Esophagus squamous epithelium (tissue), 5 donors: Measurements from ENCODE around the gene DPYSL5. TPM values are rescaled to one million over a fixed set of nuclear protein-coding genes. Genes with fewer than 3 reads are reported as not detected.

Experiments used
- DNase-seq: peaks from one replicate; lab custom pipeline; 2025; lab: John Stamatoyannopoulos, UW
- H3K27ac ChIP-seq, 4 donors: fragments of 200-600 bp; sonication (generic); one replicate each; pipeline ENCODE4 v1.5.1; 2016 to 2019; ENCODE audit warnings: mild to moderate bottlenecking in 1 of 4
- H3K27me3 ChIP-seq, 4 donors: fragments of 200-600 bp; sonication (generic); 1 replicate in 3 of 4; 2 replicates in 1 of 4; pipeline versions ENCODE4 v1.5.1 to v1.6.0; 2017 to 2021; ENCODE audit warnings: antibody characterized with exemption in 1 of 4
- H3K36me3 ChIP-seq, 3 donors: fragments of 200-600 bp; sonication (generic); one replicate each; pipeline ENCODE4 v1.5.1; 2016 to 2019
- H3K4me1 ChIP-seq, 3 donors: fragments of 200-600 bp; sonication (generic); one replicate each; pipeline ENCODE4 v1.5.1; 2017 to 2019
- H3K4me3 ChIP-seq, 4 donors: fragments of 200-600 bp; sonication (generic); 1 replicate in 3 of 4; 2 replicates in 1 of 4; pipeline ENCODE4 v1.5.1; 2016 to 2019; ENCODE audit warnings: mild to moderate bottlenecking in 2 of 4, moderate library complexity in 1 of 4
- H3K9me3 ChIP-seq, 3 donors: fragments of 200-600 bp; sonication (generic); one replicate each; pipeline ENCODE4 v1.5.1; 2016 to 2019
- CTCF ChIP-seq, 6 experiments: fragments of 450-650 bp in 4 of 6; fragments of 200-600 bp in 2 of 6; sonication (generic) in 2 of 6; IDR thresholded peaks; one replicate each; pipeline ENCODE4 v1.5.1; 2016 to 2019; ENCODE audit warnings: antibody characterized with exemption in 6 of 6, mild to moderate bottlenecking in 4 of 6, moderate library complexity in 4 of 6
- POLR2A ChIP-seq, 4 donors: fragments of 450-650 bp; IDR thresholded peaks; one replicate each; pipeline ENCODE4 v1.6.1; 2017; ENCODE audit warnings: antibody characterized with exemption in 4 of 4, mild to moderate bottlenecking in 4 of 4, moderate library complexity in 3 of 4
- WGBS, 2 donors: methylation state at CpG; one replicate each; pipeline ENCODE4 v1.1.5; 2018; 5-methylcytosine and 5-hydroxymethylcytosine counted together
- intact Hi-C: fragments of 100-400 bp; cut with DNase I; formaldehyde crosslinking; loops from one replicate; pipeline ENCODE4 v1.15.0; 2022
- total RNA-seq, 4 donors: library from RNA; depleted of rRNA; stranded (reverse); fragments of >200 nt; gene quantifications; one replicate each; pipeline ENCODE4 v1.1.0, GENCODE V29; 2016
- donor health status: DM: yes; HTN: yes; CAD: no.

DPYSL5 gene
- total RNA-seq, 4 donors from 2014 or later, result not detected

GRCh38 chr2:26950246-26950645 lies 102.3 kb downstream of the DPYSL5 start:
- DNase-seq, result no peak
- WGBS, 2 donors, result 47 to 78% methylated on average over 3 to 5 of the region's 5 CpGs

DNA sequence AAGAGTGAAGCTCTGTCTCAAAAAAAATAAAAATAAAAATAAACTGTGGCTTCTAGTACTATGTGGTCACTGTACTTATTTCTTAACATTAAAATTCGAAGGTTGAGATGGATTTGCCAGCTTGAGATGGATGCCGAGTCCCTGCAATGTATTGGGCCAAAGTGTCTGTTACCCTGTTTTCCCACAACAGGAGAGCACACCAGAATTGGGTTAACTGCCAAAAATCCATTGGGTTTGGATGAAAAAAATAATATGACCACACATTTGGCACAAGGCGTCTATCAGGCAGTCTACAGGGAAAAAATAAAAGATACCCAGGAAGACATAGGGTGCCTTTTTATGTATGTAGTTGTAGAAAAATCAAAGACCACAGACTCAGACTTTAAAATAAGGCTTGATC lies 103.3 kb downstream of the DPYSL5 start:
- Histone ChIP-seq H3K4me3 (no peak overlapping the region), H3K36me3 (no peaks in the 10 kb centered on the region), H3K27me3 (peaks cover 0 to 70% (median 0%) of the 10 kb centered on the region in 4 donors), H3K9me3 (no peaks in the 10 kb centered on the region), H3K4me1 (peaks cover 0 to 4% (median 0%) of the 10 kb centered on the region in 3 donors), H3K27ac (no peak overlapping the region)
- intact Hi-C loops, result no loop called here
- DNase-seq, result no peak
- 67 to 68% methylated on average over 3 of the region's 3 CpGs for WGBS, 2 donors
- no peak for TF ChIP-seq POLR2A (IDR thresholded peaks at IDR 0.05)
- no peak for TF ChIP-seq CTCF (IDR thresholded peaks at IDR 0.05)

More at GRCh38 chr2:26950246-26950645, 102.3 kb downstream of the DPYSL5 start:
- peaks cover 0 to 70% (median 0%) of the 10 kb centered on the region in 4 donors for H3K27me3 ChIP-seq
- TF ChIP-seq CTCF (IDR thresholded peaks at IDR 0.05) (no peak), POLR2A (IDR thresholded peaks at IDR 0.05) (no peak)
- no peaks in the 10 kb centered on the region for H3K9me3 ChIP-seq
- no peak overlapping the region for H3K4me3 ChIP-seq
- intact Hi-C loops, result no loop called here
- peaks cover 0 to 4% (median 0%) of the 10 kb centered on the region in 3 donors for H3K4me1 ChIP-seq
- no peak overlapping the region for H3K27ac ChIP-seq
- no peaks in the 10 kb centered on the region for H3K36me3 ChIP-seq

GRCh38 chr2:26952374-26952773 lies 104.4 kb downstream of the DPYSL5 start:
- Histone ChIP-seq H3K4me3 (no peak overlapping the region), H3K4me1 (peaks cover 0 to 3% (median 0%) of the 10 kb centered on the region in 3 donors), H3K36me3 (no peaks in the 10 kb centered on the region), H3K27ac (no peak overlapping the region), H3K9me3 (no peaks in the 10 kb centered on the region), H3K27me3 (peaks cover 0 to 69% (median 0%) of the 10 kb centered on the region in 4 donors)
- intact Hi-C loops, result no loop called here
- DNase-seq, result no peak
- TF ChIP-seq CTCF (IDR thresholded peaks at IDR 0.05), result no peak
- 66 to 70% methylated on average over 4 of the region's 4 CpGs for WGBS, 2 donors

DNA sequence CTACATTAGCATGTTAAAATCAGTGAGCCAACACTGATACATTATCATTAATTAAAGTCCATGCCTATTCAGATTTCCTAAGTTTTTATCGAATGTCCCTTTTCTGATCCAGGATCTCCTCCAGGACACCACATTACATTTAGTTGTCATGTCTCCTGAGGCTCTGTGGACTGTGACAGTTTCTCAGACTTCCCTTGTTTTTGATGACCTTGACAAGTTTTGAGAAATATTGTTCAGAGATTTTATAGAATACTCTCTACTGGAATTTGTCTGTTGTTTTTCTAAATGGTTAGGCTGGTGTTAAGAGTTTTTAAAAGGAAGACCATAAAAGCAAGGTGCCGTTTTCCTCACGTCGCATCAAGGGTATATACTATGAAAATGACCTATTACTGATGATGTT lies 106.2 kb downstream of the DPYSL5 start:
- Histone ChIP-seq H3K27ac (no peak overlapping the region), H3K36me3 (no peaks in the 10 kb centered on the region), H3K9me3 (no peaks in the 10 kb centered on the region), H3K4me1 (no peaks in the 10 kb centered on the region), H3K27me3 (peaks cover 0 to 66% (median 2%) of the 10 kb centered on the region in 4 donors), H3K4me3 (no peak overlapping the region)
- 94 to 95% methylated on average over 4 of the region's 4 CpGs for WGBS, 2 donors
- TF ChIP-seq CTCF (IDR thresholded peaks at IDR 0.05) (no peak), POLR2A (IDR thresholded peaks at IDR 0.05) (no peak)
- DNase-seq, result no peak
- intact Hi-C loops, result no loop called here

GRCh38 chr2:26957041-26957440 lies 109.1 kb downstream of the DPYSL5 start:
- H3K4me3 ChIP-seq, result no peak overlapping the region
- no peak for DNase-seq
- TF ChIP-seq CTCF (IDR thresholded peaks at IDR 0.05) (no peak), POLR2A (IDR thresholded peaks at IDR 0.05) (no peak)
- no peak overlapping the region for H3K27ac ChIP-seq
- H3K36me3 ChIP-seq, result no peaks in the 10 kb centered on the region
- 71% methylated on average over 3 of the region's 3 CpGs for WGBS, 2 donors
- peaks cover 0 to 78% (median 2%) of the 10 kb centered on the region in 4 donors for H3K27me3 ChIP-seq
- intact Hi-C loops, result no loop called here
- H3K4me1 ChIP-seq, result peaks cover 0 to 7% (median 4%) of the 10 kb centered on the region in 3 donors
- H3K9me3 ChIP-seq, result no peaks in the 10 kb centered on the region
